K562 (cell line): Measurements from ENCODE around the gene ARHGAP31. TPM values are rescaled to one million over a fixed set of nuclear protein-coding genes. Genes with fewer than 3 reads are reported as not detected.

Experiments used
- ATAC-seq: fragments of 200-7000 bp; cut with Tn5 transposase; 3 replicates; pipeline ENCODE4 v1.9.1; 2020; ENCODE audit warnings: moderate library complexity
- BruUV-seq: library from RNA; stranded (reverse); fragments of 400-500 nt; replicated peaks from 2 replicates; lab custom pipeline; 2021; lab: Mats Ljungman, UMichigan
- CTCF ChIA-PET: fragments of 300-600 bp; formaldehyde crosslinking; extraction: SDS; loops from one replicate; lab custom pipeline; 2021; ENCODE audit warnings: low intra/inter-chr PET ratio; lab: Yijun Ruan, JAX
- POLR2A ChIA-PET: fragments of 300-600, 350-650 bp; sonication (Branson Sonifier 250); formaldehyde crosslinking; extraction: SDS; loops from one replicate; lab custom pipeline; 2021; ENCODE audit warnings: antibody characterized with exemption, inconsistent platforms; lab: Yijun Ruan, JAX
- DNase-seq, 4 experiments: peaks; one replicate each; pipeline versions ENCODE4 v3.0.0 to v3.0.0-alpha.2; 2011 to 2018; ENCODE audit warnings: low spot score in 3 of 4, mixed read lengths in 3 of 4; ENCODE audit errors: extremely low read depth in 1 of 4
- FAIRE-seq: peaks from 2 replicates; lab custom pipeline; 2011; peaks lifted over from hg19 to GRCh38; lab: Jason Lieb, UNC
- H2AFZ ChIP-seq: 2 replicates; pipeline ENCODE4 v1.6.0; 2011; ENCODE audit warnings: low read depth, low read length, control low read depth, inconsistent platforms
- H3K27ac ChIP-seq: fragments of 200-600 bp; 3 replicates; pipeline ENCODE4 v1.8.0; 2011; ENCODE audit warnings: low read depth, mild to moderate bottlenecking, control low read depth, inconsistent platforms, low read length, moderate library complexity, mixed read lengths; ENCODE audit errors: extremely low read depth
- H3K27me3 ChIP-seq, 2 experiments: fragments of 300-600 bp in 1 of 2; 2 replicates in 1 of 2; 3 replicates in 1 of 2; pipeline versions ENCODE4 v1.6.0 to v1.8.0; 2011; ENCODE audit warnings: inconsistent platforms in 2 of 2, low read length in 2 of 2, mild to moderate bottlenecking in 1 of 2, mixed read lengths in 1 of 2, moderate library complexity in 1 of 2; ENCODE audit not compliant: control insufficient read depth in 2 of 2, insufficient read depth in 2 of 2
- H3K36me3 ChIP-seq: fragments of 300-600 bp; 3 replicates; pipeline ENCODE4 v1.8.0; 2011; ENCODE audit warnings: mild to moderate bottlenecking, low read length, inconsistent platforms; ENCODE audit not compliant: control insufficient read depth, insufficient read depth
- H3K4me1 ChIP-seq, 2 experiments: fragments of 200-600 bp in 1 of 2; replicated peaks in 1 of 2; 2 replicates in 1 of 2; 3 replicates in 1 of 2; pipeline versions ENCODE4 v1.5.1 to v1.8.0; 2011; ENCODE audit warnings: inconsistent platforms in 2 of 2, low read length in 2 of 2, mild to moderate bottlenecking in 1 of 2, mixed read lengths in 1 of 2, moderate library complexity in 1 of 2; ENCODE audit not compliant: control insufficient read depth in 2 of 2, insufficient read depth in 2 of 2
- H3K4me2 ChIP-seq: 2 replicates; pipeline ENCODE4 v1.6.1; 2011; ENCODE audit warnings: low read length, control low read depth, inconsistent platforms, mixed read lengths; ENCODE audit not compliant: insufficient read depth
- H3K4me3 ChIP-seq: fragments of 200-600 bp; sonication (generic), shearing (Covaris generic); 2 replicates; pipeline ENCODE4 v1.5.1; 2016; ENCODE audit warnings: control low read depth, inconsistent platforms
- H3K79me2 ChIP-seq: fragments of 200-600 bp; 3 replicates; pipeline ENCODE4 v1.8.0; 2011; ENCODE audit warnings: low read length, inconsistent platforms; ENCODE audit not compliant: control insufficient read depth, insufficient read depth
- H3K9ac ChIP-seq, 2 experiments: 2 replicates each; pipeline versions ENCODE4 v1.6.0 to v1.6.1; 2011; ENCODE audit warnings: low read depth in 2 of 2, low read length in 2 of 2, control low read depth in 1 of 2, inconsistent platforms in 1 of 2, mild to moderate bottlenecking in 1 of 2, mixed read lengths in 1 of 2; ENCODE audit not compliant: insufficient read depth in 1 of 2
- H3K9me1 ChIP-seq: one replicate; pipeline ENCODE4 v1.6.0; 2011; ENCODE audit warnings: inconsistent platforms, mild to moderate bottlenecking, low read length, moderate library complexity; ENCODE audit not compliant: control insufficient read depth, insufficient read depth
- H3K9me3 ChIP-seq: replicated peaks from 2 replicates; pipeline ENCODE4 v1.5.1; 2011; ENCODE audit warnings: low read depth, low read length, inconsistent platforms; ENCODE audit not compliant: control insufficient read depth, insufficient read depth
- H4K20me1 ChIP-seq: replicated peaks from 2 replicates; pipeline ENCODE4 v1.6.1; 2011; ENCODE audit warnings: low read length, inconsistent platforms, mixed read lengths; ENCODE audit not compliant: control insufficient read depth, insufficient read depth
- ETV5 ChIP-seq: sonication (generic); formaldehyde crosslinking; IDR thresholded peaks from 2 replicates; pipeline ENCODE4 v1.4.0; 2020; ENCODE audit warnings: low read depth, mild to moderate bottlenecking, missing genetic modification reagents
- FOXJ2 ChIP-seq: fragments of 200-800 bp; sonication (Bioruptor generic); IDR thresholded peaks from 2 replicates; pipeline ENCODE4 v1.6.1; 2016; ENCODE audit warnings: missing genetic modification characterization, missing compliant biosample characterization
- PPARD ChIP-seq: fragments of 250-450 bp; sonication (Bioruptor Pico); IDR thresholded peaks from 2 replicates; pipeline ENCODE4 v1.8.0; 2022; ENCODE audit warnings: inconsistent platforms, mild to moderate bottlenecking, moderate library complexity
- SMARCA5 ChIP-seq: fragments of 450-650 bp; IDR thresholded peaks from 2 replicates; pipeline ENCODE4 v1.6.1; 2016
- STAT5B ChIP-seq: fragments of 250-450 bp; sonication (Bioruptor Pico); IDR thresholded peaks from 2 replicates; pipeline ENCODE4 v1.8.0; 2021; ENCODE audit warnings: mild to moderate bottlenecking, inconsistent platforms
- WGBS: fragments of 100-300 bp; shearing (Covaris generic); methylation state at CpG from one replicate; pipeline ENCODE4 v1.1.6; 2016; ENCODE audit warnings: low coverage, mixed read lengths; ENCODE audit not compliant: insufficient coverage; ENCODE audit errors: missing lambda C conversion rate; 5-methylcytosine and 5-hydroxymethylcytosine counted together
- in situ Hi-C: fragments of 300-500 bp; cut with MboI; formaldehyde crosslinking; loops from 4 replicates; pipeline ENCODE4 v1.15.0; 2018; ENCODE audit warnings: inconsistent platforms, mixed read lengths
- intact Hi-C: fragments of 100-400 bp; cut with micrococcal nuclease; formaldehyde crosslinking; loops from 2 replicates; pipeline ENCODE4 v1.14.2; 2022
- polyA plus RNA-seq, 8 experiments: library from polyadenylated mRNA; depleted of rRNA in 4 of 8; stranded (reverse) in 5 of 8; unstranded in 3 of 8; fragments of >200 nt; fragmentation: Nextera tagmentation in 2 of 8; fragmentation: Illumina TruSeq in 1 of 8; extraction: Ambion mirVana in 2 of 8; extraction: Trizol in 1 of 8; gene quantifications; 2 replicates each; pipeline versions ENCODE4 v1.2.1 to v1.2.3, GENCODE V29; 2011 to 2014; ENCODE audit warnings: inconsistent platforms in 1 of 8, missing spikeins in 1 of 8
- total RNA-seq, 7 experiments: library from RNA; depleted of rRNA in 6 of 7; stranded (reverse); fragments of >200 nt in 6 of 7; fragmentation: Illumina TruSeq in 2 of 7; extraction: Trizol in 2 of 7; gene quantifications; 2 replicates each; pipeline versions ENCODE4 v1.2.1 to v1.2.3, GENCODE V29; 2011 to 2021; ENCODE audit warnings: low replicate concordance in 1 of 7
- TF ChIP-seq, protein P1 (sequence below): sonication (generic); formaldehyde crosslinking; IDR thresholded peaks from 2 replicates; pipeline ENCODE4 v1.5.0; 2020; ENCODE audit warnings: missing genetic modification reagents

The ARHGAP31 gene
- total and polyA plus RNA-seq, 9 of the 15 experiments (the other 6 are each of a cell fraction or from before 2014, with no cell fraction given) = under 0.01 to 0.13 (median 0.06) TPM; not detected in 5

DNA sequence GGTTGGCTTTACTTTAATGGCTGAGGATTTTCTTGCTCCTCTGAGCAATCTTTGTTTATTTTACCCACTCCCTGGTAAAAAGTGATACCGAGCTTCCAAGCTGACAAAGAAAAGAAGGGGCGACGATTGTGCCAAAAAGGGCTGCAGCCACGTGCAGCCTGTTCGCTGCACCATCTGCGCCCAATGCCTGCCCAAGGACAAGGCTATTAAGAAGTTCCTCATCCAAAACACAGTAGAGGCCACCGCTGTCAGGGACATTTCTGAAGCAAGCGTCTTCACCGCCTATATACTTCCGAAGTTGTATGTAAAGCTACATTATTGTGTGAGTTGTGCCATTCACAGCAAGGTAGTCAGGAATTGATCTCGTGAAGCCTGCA lies 4.4 kb downstream of the ARHGAP31 start:
- ATAC-seq = no peak
- CTCF ChIA-PET = no interaction called here
- no peaks in the 10 kb centered on the region for H3K9me1 ChIP-seq
- WGBS = 5% methylated on average over 11 of the region's 11 CpGs
- no peaks in the 10 kb centered on the region for H3K9me3 ChIP-seq
- H3K27ac ChIP-seq = no peak overlapping the region
- POLR2A ChIA-PET = interaction anchor here (1.5 kb wide), 1 partner anchor 54 kb away, joined by 5 read pairs; no protein-coding TSS in a partner anchor
- no TSS peak for BruUV-seq
- no peak overlapping the region for H3K4me2 ChIP-seq
- no peak overlapping the region for H3K4me3 ChIP-seq
- peaks cover 0 to 14% of the 10 kb centered on the region in 2 experiments; a peak in 2 of 5 replicates for H3K4me1 ChIP-seq
- H3K36me3 ChIP-seq = no peaks in the 10 kb centered on the region
- no peak overlapping the region for H2AFZ ChIP-seq
- no peak overlapping the region for H3K9ac ChIP-seq
- DNase-seq = no peak
- H3K27me3 ChIP-seq = peaks cover 2 to 10% of the 10 kb centered on the region in 2 experiments; a peak in 3 of 5 replicates
- no peaks in the 10 kb centered on the region for H3K79me2 ChIP-seq
- no peaks in the 10 kb centered on the region for H4K20me1 ChIP-seq
- no peak for FAIRE-seq
- in situ Hi-C loops = no loop called here
- TF ChIP-seq SMARCA5 = no peak
- no peak for TF ChIP-seq FOXJ2 (tag)
- no peak for TF ChIP-seq PPARD (CRISPR knock-in tag)
- no peak for TF ChIP-seq ETV5
- intact Hi-C loops = no loop called here

DNA sequence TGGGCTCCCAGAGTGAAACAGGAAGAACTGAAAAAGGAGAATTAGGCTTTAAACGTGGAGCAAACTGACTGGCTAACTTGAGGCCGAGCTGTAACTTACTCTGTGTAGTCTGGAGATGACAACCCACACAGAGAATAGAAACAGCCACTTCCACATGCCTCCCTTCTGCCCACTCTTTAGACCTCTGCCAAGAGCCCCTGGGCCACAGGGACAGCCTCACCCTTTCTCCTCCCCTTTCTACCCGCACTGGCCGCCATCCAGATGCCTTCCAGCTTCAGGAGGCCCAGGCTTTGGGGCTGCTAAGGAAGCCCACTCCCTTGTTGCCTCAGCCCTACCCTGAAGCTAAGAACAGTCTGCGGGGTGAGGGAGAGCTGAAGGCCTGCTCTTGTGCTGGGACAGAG lies 6.8 kb downstream of the ARHGAP31 start:
- Histone ChIP-seq H3K27me3 (peaks cover 2 to 10% of the 10 kb centered on the region in 2 experiments; a peak in 3 of 5 replicates), H3K9me3 (no peaks in the 10 kb centered on the region), H3K36me3 (no peaks in the 10 kb centered on the region), H4K20me1 (no peaks in the 10 kb centered on the region), H3K9ac (no peak overlapping the region), H3K79me2 (no peaks in the 10 kb centered on the region), H3K4me2 (no peak overlapping the region), H3K27ac (no peak overlapping the region), H3K9me1 (no peaks in the 10 kb centered on the region), H2AFZ (no peak overlapping the region), H3K4me3 (no peak overlapping the region), H3K4me1 (no peaks in the 10 kb centered on the region)
- intact Hi-C loops = no loop called here
- DNase-seq (no peak), ATAC-seq (no peak), FAIRE-seq (no peak)
- no TSS peak for BruUV-seq
- 3% methylated on average over 5 of the region's 5 CpGs for WGBS
- ChIA-PET POLR2A (interaction anchor here (0.5 to 2.0 kb wide), 3 partner anchors 9 to 20 kb away, joined by 3 to 4 read pairs (median 4); no protein-coding TSS in a partner anchor), CTCF (no interaction called here)
- in situ Hi-C loops = no loop called here
- no peak for TF ChIP-seq STAT5B (CRISPR knock-in tag)
- TF ChIP-seq, protein P1, sequence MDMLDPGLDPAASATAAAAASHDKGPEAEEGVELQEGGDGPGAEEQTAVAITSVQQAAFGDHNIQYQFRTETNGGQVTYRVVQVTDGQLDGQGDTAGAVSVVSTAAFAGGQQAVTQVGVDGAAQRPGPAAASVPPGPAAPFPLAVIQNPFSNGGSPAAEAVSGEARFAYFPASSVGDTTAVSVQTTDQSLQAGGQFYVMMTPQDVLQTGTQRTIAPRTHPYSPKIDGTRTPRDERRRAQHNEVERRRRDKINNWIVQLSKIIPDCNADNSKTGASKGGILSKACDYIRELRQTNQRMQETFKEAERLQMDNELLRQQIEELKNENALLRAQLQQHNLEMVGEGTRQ (CRISPR knock-in tag) = no peak
